Measurements from ENCODE around the gene KCNB1.

Gene KCNB1

GRCh38 chr20:49394757-49395156, 87.7 kb downstream of the KCNB1 start:
- DNase-seq (ENCODE audit: extremely low read depth, low read depth) = no peak
- TF ChIP-seq, protein P1, sequence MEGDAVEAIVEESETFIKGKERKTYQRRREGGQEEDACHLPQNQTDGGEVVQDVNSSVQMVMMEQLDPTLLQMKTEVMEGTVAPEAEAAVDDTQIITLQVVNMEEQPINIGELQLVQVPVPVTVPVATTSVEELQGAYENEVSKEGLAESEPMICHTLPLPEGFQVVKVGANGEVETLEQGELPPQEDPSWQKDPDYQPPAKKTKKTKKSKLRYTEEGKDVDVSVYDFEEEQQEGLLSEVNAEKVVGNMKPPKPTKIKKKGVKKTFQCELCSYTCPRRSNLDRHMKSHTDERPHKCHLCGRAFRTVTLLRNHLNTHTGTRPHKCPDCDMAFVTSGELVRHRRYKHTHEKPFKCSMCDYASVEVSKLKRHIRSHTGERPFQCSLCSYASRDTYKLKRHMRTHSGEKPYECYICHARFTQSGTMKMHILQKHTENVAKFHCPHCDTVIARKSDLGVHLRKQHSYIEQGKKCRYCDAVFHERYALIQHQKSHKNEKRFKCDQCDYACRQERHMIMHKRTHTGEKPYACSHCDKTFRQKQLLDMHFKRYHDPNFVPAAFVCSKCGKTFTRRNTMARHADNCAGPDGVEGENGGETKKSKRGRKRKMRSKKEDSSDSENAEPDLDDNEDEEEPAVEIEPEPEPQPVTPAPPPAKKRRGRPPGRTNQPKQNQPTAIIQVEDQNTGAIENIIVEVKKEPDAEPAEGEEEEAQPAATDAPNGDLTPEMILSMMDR (IDR thresholded peaks at IDR 0.05; ENCODE audit: low read depth, low read length, missing control alignments) = no peak
- no peak overlapping the region for H3K4me3 ChIP-seq (replicated peaks; ENCODE audit: low read depth, low read length)

GRCh38 chr20:49394264-49394663, 88.2 kb downstream of the KCNB1 start:
- TF ChIP-seq, protein P1 (IDR thresholded peaks at IDR 0.05; ENCODE audit: low read depth, low read length, missing control alignments) = no peak
- DNase-seq (ENCODE audit: extremely low read depth, low read depth) = no peak
- no peak overlapping the region for H3K4me3 ChIP-seq (replicated peaks; ENCODE audit: low read depth, low read length)

GRCh38 chr20:49393803-49394202, 88.7 kb downstream of the KCNB1 start:
- TF ChIP-seq, protein P1 (IDR thresholded peaks at IDR 0.05; ENCODE audit: low read depth, low read length, missing control alignments) = no peak

GRCh38 chr20:49392745-49393144, 89.7 kb downstream of the KCNB1 start:
- no peak overlapping the region for H3K4me3 ChIP-seq (replicated peaks; ENCODE audit: low read depth, low read length)
- TF ChIP-seq, protein P1 (IDR thresholded peaks at IDR 0.05; ENCODE audit: low read depth, low read length, missing control alignments) = no peak
- DNase-seq (ENCODE audit: extremely low read depth, low read depth) = no peak

More at GRCh38 chr20:49393803-49394202, 88.7 kb downstream of the KCNB1 start:
- DNase-seq (ENCODE audit: extremely low read depth, low read depth) = no peak
- no peak overlapping the region for H3K4me3 ChIP-seq (replicated peaks; ENCODE audit: low read depth, low read length)

GRCh38 chr20:49391404-49392245, 90.8 kb downstream of the KCNB1 start:
- no peak for DNase-seq (ENCODE audit: extremely low read depth, low read depth)
- TF ChIP-seq, protein P1 (IDR thresholded peaks at IDR 0.05; ENCODE audit: low read depth, low read length, missing control alignments) = no peak
- H3K4me3 ChIP-seq (replicated peaks; ENCODE audit: low read depth, low read length) = no peak overlapping the region

DNA sequence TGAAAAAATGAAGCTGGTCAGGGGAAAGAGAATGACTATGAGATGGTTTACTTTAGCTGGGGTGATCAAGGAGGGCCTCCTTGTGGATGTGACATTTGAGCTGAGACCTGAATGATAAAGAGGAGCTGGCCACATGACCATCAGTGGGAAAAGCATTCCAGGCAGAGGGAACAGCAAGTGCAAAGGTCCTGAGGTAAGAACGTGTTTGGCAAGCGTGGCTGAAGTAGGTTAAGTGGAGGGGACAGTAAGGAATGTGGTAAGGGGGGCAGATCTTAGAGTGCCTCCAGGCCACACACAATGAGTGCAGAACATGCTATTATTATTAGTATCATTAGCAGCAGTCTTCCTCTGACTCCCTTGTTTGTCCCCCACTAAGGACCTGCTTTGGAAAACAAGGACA, 92.6 kb downstream of the KCNB1 start:
- DNase-seq (ENCODE audit: extremely low read depth, low read depth) = no peak
- H3K4me3 ChIP-seq (replicated peaks; ENCODE audit: low read depth, low read length) = no peak overlapping the region
- TF ChIP-seq, protein P1 (IDR thresholded peaks at IDR 0.05; ENCODE audit: low read depth, low read length, missing control alignments) = no peak

Measured in HFF-Myc (cell line).